ENCODE data around the gene CAMTA1. TPM values are rescaled to one million over a fixed set of nuclear protein-coding genes. Genes with fewer than 3 reads are reported as not detected.

Gene CAMTA1
- total RNA-seq, 1 experiment from 2014 or later = 60.0 TPM

GRCh38 chr1:6923012-6923411 lies 137.8 kb downstream of the CAMTA1 start:
- DNase-seq = no peak
- TF ChIP-seq CTCF (IDR thresholded peaks at IDR 0.05; ENCODE audit: insufficient read depth in 1 of 2, low read depth in 1 of 2, low read length in 1 of 2, severe bottlenecking in 1 of 2, unreplicated experiment in 1 of 2) = no peak
- Mint-ChIP-seq H3K36me3 (ENCODE audit: insufficient read depth, unreplicated experiment) (no peaks in the 10 kb centered on the region), H3K9me3 (ENCODE audit: unreplicated experiment) (peaks cover 6% of the 10 kb centered on the region), H3K4me1 (ENCODE audit: low read depth, unreplicated experiment) (no peaks in the 10 kb centered on the region), H3K27me3 (ENCODE audit: insufficient read depth, unreplicated experiment) (peaks cover 5% of the 10 kb centered on the region), H3K27ac (ENCODE audit: unreplicated experiment) (no peak overlapping the region), H3K4me3 (ENCODE audit: unreplicated experiment) (no peak overlapping the region)
- Histone ChIP-seq H3K36me3 (ENCODE audit: control insufficient read depth, insufficient read depth, low read length) (no peaks in the 10 kb centered on the region), H3K9me3 (no peaks in the 10 kb centered on the region), H3K4me1 (no peaks in the 10 kb centered on the region), H3K27me3 (replicated peaks; ENCODE audit: control insufficient read depth, insufficient read depth, low read length) (no peaks in the 10 kb centered on the region; the same call in 1 of the 2 replicates), H3K4me3 (ENCODE audit: low read depth, low read length) (no peak overlapping the region)
- POLR2A ChIA-PET = no interaction called here
- no TSS peak for BruUV-seq (replicated peaks)
- CTCF ChIA-PET = no interaction called here
- intact Hi-C loops (cut with micrococcal nuclease; ENCODE audit: unreplicated experiment) = no loop called here

GRCh38 chr1:6923416-6923815 lies 138.2 kb downstream of the CAMTA1 start:
- Mint-ChIP-seq H3K9me3 (ENCODE audit: unreplicated experiment) (peaks cover 6% of the 10 kb centered on the region), H3K36me3 (ENCODE audit: insufficient read depth, unreplicated experiment) (no peaks in the 10 kb centered on the region), H3K27me3 (ENCODE audit: insufficient read depth, unreplicated experiment) (peaks cover 5% of the 10 kb centered on the region), H3K4me3 (ENCODE audit: unreplicated experiment) (no peak overlapping the region), H3K27ac (ENCODE audit: unreplicated experiment) (no peak overlapping the region), H3K4me1 (ENCODE audit: low read depth, unreplicated experiment) (no peaks in the 10 kb centered on the region)
- intact Hi-C loops (cut with micrococcal nuclease; ENCODE audit: unreplicated experiment) = no loop called here
- BruUV-seq (replicated peaks) = no TSS peak
- DNase-seq = no peak
- Histone ChIP-seq H3K4me1 (no peaks in the 10 kb centered on the region), H3K9me3 (no peaks in the 10 kb centered on the region), H3K4me3 (ENCODE audit: low read depth, low read length) (no peak overlapping the region), H3K27me3 (replicated peaks; ENCODE audit: control insufficient read depth, insufficient read depth, low read length) (no peaks in the 10 kb centered on the region; the same call in 1 of the 2 replicates), H3K36me3 (ENCODE audit: control insufficient read depth, insufficient read depth, low read length) (no peaks in the 10 kb centered on the region)
- CTCF ChIA-PET = no interaction called here
- POLR2A ChIA-PET = no interaction called here
- TF ChIP-seq CTCF (IDR thresholded peaks at IDR 0.05; ENCODE audit: insufficient read depth in 1 of 2, low read depth in 1 of 2, low read length in 1 of 2, severe bottlenecking in 1 of 2, unreplicated experiment in 1 of 2) = no peak

GRCh38 chr1:6923955-6924881 lies 139.0 kb downstream of the CAMTA1 start:
- H3K4me1 ChIP-seq = no peaks in the 10 kb centered on the region
- DNase-seq = no peak
- no peaks in the 10 kb centered on the region for H3K27me3 ChIP-seq (replicated peaks; ENCODE audit: control insufficient read depth, insufficient read depth, low read length)
- intact Hi-C loops (cut with micrococcal nuclease; ENCODE audit: unreplicated experiment) = no loop called here
- peaks cover 8% of the 10 kb centered on the region for H3K27me3 Mint-ChIP-seq (ENCODE audit: insufficient read depth, unreplicated experiment)
- H3K27ac Mint-ChIP-seq (ENCODE audit: unreplicated experiment) = no peak overlapping the region
- no peak for TF ChIP-seq CTCF (IDR thresholded peaks at IDR 0.05; ENCODE audit: insufficient read depth in 1 of 2, low read depth in 1 of 2, low read length in 1 of 2, severe bottlenecking in 1 of 2, unreplicated experiment in 1 of 2)
- no peaks in the 10 kb centered on the region for H3K4me1 Mint-ChIP-seq (ENCODE audit: low read depth, unreplicated experiment)
- POLR2A ChIA-PET = no interaction called here
- CTCF ChIA-PET = no interaction called here
- no TSS peak for BruUV-seq (replicated peaks)
- no peak overlapping the region for H3K4me3 Mint-ChIP-seq (ENCODE audit: unreplicated experiment)
- H3K4me3 ChIP-seq (ENCODE audit: low read depth, low read length) = no peak overlapping the region
- H3K9me3 Mint-ChIP-seq (ENCODE audit: unreplicated experiment) = peaks cover 6% of the 10 kb centered on the region
- no peaks in the 10 kb centered on the region for H3K36me3 Mint-ChIP-seq (ENCODE audit: insufficient read depth, unreplicated experiment)
- no peaks in the 10 kb centered on the region for H3K36me3 ChIP-seq (ENCODE audit: control insufficient read depth, insufficient read depth, low read length)
- no peaks in the 10 kb centered on the region for H3K9me3 ChIP-seq
